Muscle layer of duodenum (tissue), 2 donors: ENCODE measurements around the gene RCOR2.

Experiments used
- H3K27ac ChIP-seq: one replicate; pipeline ENCODE4 v1.7.0; 2013; ENCODE audit warnings: mild to moderate bottlenecking, low read length
- H3K27me3 ChIP-seq: one replicate; pipeline ENCODE4 v1.7.0; 2013; ENCODE audit warnings: low read depth, mild to moderate bottlenecking, control low read depth, low read length
- H3K36me3 ChIP-seq, 2 donors: one replicate each; pipeline ENCODE4 v1.7.0; 2013; ENCODE audit warnings: low read length in 2 of 2, control low read depth in 1 of 2, mild to moderate bottlenecking in 1 of 2; ENCODE audit not compliant: insufficient read depth in 2 of 2, control insufficient read depth in 1 of 2
- H3K4me1 ChIP-seq, 2 donors: one replicate each; pipeline ENCODE4 v1.7.0; 2013; ENCODE audit warnings: low read length in 2 of 2, mild to moderate bottlenecking in 2 of 2, control low read depth in 1 of 2, moderate library complexity in 1 of 2; ENCODE audit not compliant: insufficient read depth in 2 of 2, control insufficient read depth in 1 of 2
- H3K4me3 ChIP-seq, 2 donors: one replicate each; pipeline ENCODE4 v1.7.0; 2013; ENCODE audit warnings: low read length in 2 of 2, low read depth in 1 of 2, mild to moderate bottlenecking in 1 of 2
- H3K9me3 ChIP-seq, 2 donors: one replicate each; pipeline ENCODE4 v1.7.0; 2013; ENCODE audit warnings: low read length in 2 of 2, control low read depth in 1 of 2, mild to moderate bottlenecking in 1 of 2; ENCODE audit not compliant: control insufficient read depth in 1 of 2
- donor health status: healthy.

The RCOR2 gene

GRCh38 chr11:63884196-63884932 is 32.6 kb downstream of the RCOR2 start:
- Histone ChIP-seq H3K27ac (no peak overlapping the region), H3K27me3 (no peaks in the 10 kb centered on the region), H3K36me3 (no peaks in the 10 kb centered on the region), H3K4me3 (no peak overlapping the region), H3K4me1 (peaks cover 22 to 47% of the 10 kb centered on the region in 2 donors), H3K9me3 (no peaks in the 10 kb centered on the region)

- Histone ChIP-seq H3K4me1 (peaks cover 24 to 42% of the 10 kb centered on the region in 2 donors), H3K36me3 (no peaks in the 10 kb centered on the region), H3K27me3 (no peaks in the 10 kb centered on the region), H3K4me3 (no peak overlapping the region), H3K9me3 (no peaks in the 10 kb centered on the region), H3K27ac (no peak overlapping the region)
Observed at GRCh38 chr11:63883791-63884190, 33.2 kb downstream of the RCOR2 start.

- Histone ChIP-seq H3K9me3 (no peaks in the 10 kb centered on the region), H3K4me1 (peaks cover 15 to 31% of the 10 kb centered on the region in 2 donors), H3K27me3 (no peaks in the 10 kb centered on the region), H3K27ac (no peak overlapping the region), H3K4me3 (no peak overlapping the region), H3K36me3 (no peaks in the 10 kb centered on the region)
Observed at GRCh38 chr11:63882555-63883242, 34.3 kb downstream of the RCOR2 start.

GRCh38 chr11:63880403-63880790 is 36.6 kb downstream of the RCOR2 start:
- Histone ChIP-seq H3K9me3 (no peaks in the 10 kb centered on the region), H3K27me3 (no peaks in the 10 kb centered on the region), H3K27ac (no peak overlapping the region), H3K36me3 (peaks cover 6% of the 10 kb centered on the region in 2 donors), H3K4me1 (peaks cover 12 to 26% of the 10 kb centered on the region in 2 donors), H3K4me3 (no peak overlapping the region)

GRCh38 chr11:63879598-63880402 is 37.2 kb downstream of the RCOR2 start:
- Histone ChIP-seq H3K4me1 (peaks cover 12 to 27% of the 10 kb centered on the region in 2 donors), H3K27me3 (no peaks in the 10 kb centered on the region), H3K9me3 (no peaks in the 10 kb centered on the region), H3K27ac (no peak overlapping the region), H3K4me3 (no peak overlapping the region), H3K36me3 (peaks cover 6 to 8% of the 10 kb centered on the region in 2 donors)

GRCh38 chr11:63877658-63878241 is 39.2 kb downstream of the RCOR2 start:
- Histone ChIP-seq H3K27ac (no peak overlapping the region), H3K27me3 (no peaks in the 10 kb centered on the region), H3K4me1 (peaks cover 8 to 41% of the 10 kb centered on the region in 2 donors)

GRCh38 chr11:63876616-63877015 is 40.3 kb downstream of the RCOR2 start:
- peaks cover 17 to 51% of the 10 kb centered on the region in 2 donors for H3K4me1 ChIP-seq
- H3K4me3 ChIP-seq = no peak overlapping the region
- H3K9me3 ChIP-seq = no peaks in the 10 kb centered on the region
- no peak overlapping the region for H3K27ac ChIP-seq
- H3K27me3 ChIP-seq = no peaks in the 10 kb centered on the region
- peaks cover 6 to 8% of the 10 kb centered on the region in 2 donors for H3K36me3 ChIP-seq

More at GRCh38 chr11:63877658-63878241, 39.2 kb downstream of the RCOR2 start:
- peaks cover 6 to 8% of the 10 kb centered on the region in 2 donors for H3K36me3 ChIP-seq
- no peak overlapping the region for H3K4me3 ChIP-seq
- no peaks in the 10 kb centered on the region for H3K9me3 ChIP-seq

- no peak overlapping the region for H3K4me3 ChIP-seq
- H3K36me3 ChIP-seq = peaks cover 6 to 8% of the 10 kb centered on the region in 2 donors
- no peak overlapping the region for H3K27ac ChIP-seq
- no peaks in the 10 kb centered on the region for H3K9me3 ChIP-seq
- H3K27me3 ChIP-seq = no peaks in the 10 kb centered on the region
- H3K4me1 ChIP-seq = peaks cover 21 to 58% of the 10 kb centered on the region in 2 donors
Observed at GRCh38 chr11:63875506-63876065, 41.4 kb downstream of the RCOR2 start.

- Histone ChIP-seq H3K27me3 (no peaks in the 10 kb centered on the region), H3K36me3 (peaks cover 6 to 8% of the 10 kb centered on the region in 2 donors), H3K4me3 (no peak overlapping the region), H3K9me3 (no peaks in the 10 kb centered on the region), H3K27ac (no peak overlapping the region), H3K4me1 (peaks cover 21 to 58% of the 10 kb centered on the region in 2 donors)
Observed at GRCh38 chr11:63874511-63874910, 42.5 kb downstream of the RCOR2 start.

- H3K4me1 ChIP-seq = peaks cover 28 to 66% of the 10 kb centered on the region in 2 donors
- no peaks in the 10 kb centered on the region for H3K27me3 ChIP-seq
- H3K36me3 ChIP-seq = peaks cover 6 to 8% of the 10 kb centered on the region in 2 donors
- H3K27ac ChIP-seq = no peak overlapping the region
- no peaks in the 10 kb centered on the region for H3K9me3 ChIP-seq
- no peak overlapping the region for H3K4me3 ChIP-seq
Observed at GRCh38 chr11:63873311-63873710, 43.7 kb downstream of the RCOR2 start.
